Activated CD8-positive, alpha-beta memory T cell treated with anti-CD3 and anti-CD28 coated beads, Interleukin-2, amount 50 U/mL, for 24 hours (primary cell): ENCODE results near the gene THSD7B.
"Not testable (repeated sequence)": the region's sequence is repeated elsewhere in the genome, so short reads cannot be mapped to it uniquely, and the experiment has no call there.

Experiments used
- DNase-seq: peaks from one replicate; pipeline ENCODE4 v3.0.0-alpha.2; 2020; ENCODE audit errors: extremely low read depth

The THSD7B gene

GRCh38 chr2:136957044-136957443, 191.7 kb downstream of the THSD7B start:
- DNase-seq = no peak

- DNase-seq = no peak
These were observed 196.9 kb downstream of the THSD7B start for GRCh38 chr2:136962105-136962725.

- no peak for DNase-seq
These were observed 201.1 kb downstream of the THSD7B start for GRCh38 chr2:136966485-136966884.

GRCh38 chr2:136980303-136980702, 215.0 kb downstream of the THSD7B start:
- DNase-seq = no peak

DNA sequence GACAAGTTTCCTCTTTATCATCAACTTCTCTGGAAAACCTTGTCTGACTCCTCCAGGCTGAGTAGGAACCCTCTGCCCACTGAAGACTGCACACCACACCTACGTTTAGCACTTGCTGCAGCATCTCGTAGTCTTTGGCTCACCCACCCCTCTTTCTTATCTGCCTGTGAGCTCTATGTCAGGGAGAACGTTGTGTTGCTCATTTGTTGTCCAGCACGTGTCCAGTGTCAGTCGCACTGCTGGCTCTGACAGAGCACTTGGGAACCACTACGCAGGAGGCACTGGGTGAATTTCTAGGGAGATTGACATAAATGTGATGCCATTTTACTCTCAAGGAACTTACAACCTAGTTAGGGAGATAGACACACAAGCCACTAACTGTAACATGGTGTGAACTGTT, 216.3 kb downstream of the THSD7B start:
- not testable (repeated sequence) for DNase-seq

GRCh38 chr2:136985044-136985443, 219.7 kb downstream of the THSD7B start:
- no peak for DNase-seq

- no peak for DNase-seq
These were observed 221.4 kb downstream of the THSD7B start for GRCh38 chr2:136986605-136987221.

- no peak for DNase-seq
These were observed 225.0 kb downstream of the THSD7B start for GRCh38 chr2:136990316-136990715.

DNA sequence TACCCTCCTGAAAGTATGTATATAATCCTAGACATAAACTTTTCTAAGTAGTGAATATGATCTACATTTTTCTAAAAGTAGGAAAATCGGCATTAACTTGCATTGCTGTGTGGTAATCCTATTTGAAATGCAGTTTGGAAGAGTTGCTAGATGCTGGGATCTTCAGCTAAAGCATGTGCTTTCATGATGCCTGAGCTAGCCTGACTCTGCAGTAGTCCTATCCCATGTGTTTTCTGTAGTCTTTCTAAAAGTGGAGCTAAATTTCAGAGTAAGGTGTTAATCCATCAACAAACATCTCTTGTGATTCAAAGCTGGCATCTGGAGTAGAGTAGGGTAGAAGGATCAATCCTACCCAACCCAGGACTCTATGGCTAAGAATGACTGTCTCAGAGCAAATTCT, 229.4 kb downstream of the THSD7B start:
- DNase-seq = no peak

- no peak for DNase-seq
These were observed 232.2 kb downstream of the THSD7B start for GRCh38 chr2:136997557-136997956.

DNA sequence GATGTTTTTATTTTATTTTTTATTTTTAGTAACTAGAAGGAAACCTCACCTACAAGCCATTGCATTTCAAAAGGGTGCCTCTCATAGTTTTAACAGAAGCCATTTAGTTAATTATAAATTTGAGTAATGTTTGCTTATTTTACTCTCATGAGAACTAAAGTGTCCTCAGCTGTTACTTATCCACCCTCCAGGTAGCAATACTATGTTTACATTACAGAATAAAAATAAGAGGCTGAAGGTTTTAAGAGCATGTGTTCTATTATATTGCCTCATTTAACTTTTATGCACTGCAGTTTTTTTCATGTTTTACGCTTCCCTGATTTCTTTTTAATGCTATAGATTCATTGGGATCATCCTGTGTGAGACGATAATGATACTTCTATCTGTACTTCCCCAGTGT, 235.5 kb downstream of the THSD7B start:
- DNase-seq = no peak

DNA sequence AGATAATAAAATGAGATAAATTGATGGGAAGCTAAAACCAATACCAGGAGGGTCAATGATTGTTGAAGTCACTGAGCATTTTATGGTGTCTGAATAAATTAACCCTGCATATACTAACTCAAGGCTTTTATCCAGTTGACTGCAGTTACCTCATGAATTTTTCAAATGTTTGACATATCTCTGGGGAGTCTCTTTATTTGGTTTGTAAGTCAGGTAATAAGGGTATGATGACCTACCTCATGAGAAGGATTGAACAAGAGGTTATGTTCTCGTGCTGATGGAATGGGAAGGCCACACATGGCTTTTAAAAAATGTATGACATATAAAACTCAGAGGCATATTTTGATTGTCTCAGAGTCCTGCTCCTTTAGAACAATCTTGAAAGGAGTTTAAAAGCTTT, 237.6 kb downstream of the THSD7B start:
- DNase-seq = no peak

DNA sequence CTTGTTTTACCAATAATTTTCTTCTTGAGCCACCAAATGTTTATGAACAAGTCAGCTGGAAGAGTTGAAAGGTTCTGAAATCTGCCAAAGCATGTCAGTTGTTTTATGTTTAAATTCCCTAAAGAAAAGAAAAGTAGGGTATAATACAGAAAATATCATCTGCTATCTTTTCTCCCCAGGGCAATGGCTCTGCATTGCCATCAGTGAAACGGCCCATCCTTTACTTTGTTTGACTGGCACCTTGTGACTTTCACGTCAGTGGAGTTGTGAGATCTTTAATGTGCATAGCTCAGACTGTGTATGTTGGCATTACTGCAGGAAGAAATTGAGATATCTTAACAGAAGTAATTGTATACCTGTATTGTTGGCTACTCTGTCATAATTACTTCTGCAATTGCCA, 239.9 kb downstream of the THSD7B start:
- no peak for DNase-seq

DNA sequence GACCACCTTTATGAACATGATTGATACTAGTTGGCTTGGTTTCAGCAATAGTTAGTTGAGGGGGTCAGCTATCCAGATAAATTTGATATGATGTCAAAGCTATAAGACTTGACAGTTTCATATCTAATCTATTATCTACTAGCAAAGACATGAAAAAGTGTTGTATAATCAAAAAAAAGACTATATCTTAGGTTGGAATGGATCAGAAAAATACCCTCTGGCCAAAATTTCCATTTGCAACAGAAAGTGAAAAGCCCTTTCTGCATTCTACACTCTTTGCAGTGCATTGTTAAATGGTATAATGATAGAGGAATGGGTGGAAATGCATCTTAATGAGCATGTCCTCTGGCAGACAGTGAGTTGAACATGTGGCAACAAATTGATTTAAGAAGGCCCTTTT, 242.6 kb downstream of the THSD7B start:
- no peak for DNase-seq

DNA sequence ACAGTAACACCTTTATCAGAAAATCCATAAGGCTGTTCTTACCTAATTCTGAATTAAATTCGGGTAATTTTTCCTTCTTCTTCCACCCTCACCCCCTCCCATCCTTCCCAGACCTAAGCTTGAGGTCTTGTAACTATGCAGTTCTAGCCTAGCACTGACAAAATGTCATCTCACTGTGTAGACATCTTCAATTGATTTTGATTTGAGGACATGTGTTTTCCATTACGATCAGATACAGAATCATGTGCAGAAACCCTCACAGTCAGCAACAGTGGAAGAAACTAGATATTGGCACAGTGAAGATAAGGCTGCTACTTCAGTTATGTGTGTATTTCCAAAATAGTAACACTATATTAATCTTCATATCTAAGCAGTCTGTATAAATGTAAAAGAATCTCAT, 244.6 kb downstream of the THSD7B start:
- DNase-seq = no peak

DNA sequence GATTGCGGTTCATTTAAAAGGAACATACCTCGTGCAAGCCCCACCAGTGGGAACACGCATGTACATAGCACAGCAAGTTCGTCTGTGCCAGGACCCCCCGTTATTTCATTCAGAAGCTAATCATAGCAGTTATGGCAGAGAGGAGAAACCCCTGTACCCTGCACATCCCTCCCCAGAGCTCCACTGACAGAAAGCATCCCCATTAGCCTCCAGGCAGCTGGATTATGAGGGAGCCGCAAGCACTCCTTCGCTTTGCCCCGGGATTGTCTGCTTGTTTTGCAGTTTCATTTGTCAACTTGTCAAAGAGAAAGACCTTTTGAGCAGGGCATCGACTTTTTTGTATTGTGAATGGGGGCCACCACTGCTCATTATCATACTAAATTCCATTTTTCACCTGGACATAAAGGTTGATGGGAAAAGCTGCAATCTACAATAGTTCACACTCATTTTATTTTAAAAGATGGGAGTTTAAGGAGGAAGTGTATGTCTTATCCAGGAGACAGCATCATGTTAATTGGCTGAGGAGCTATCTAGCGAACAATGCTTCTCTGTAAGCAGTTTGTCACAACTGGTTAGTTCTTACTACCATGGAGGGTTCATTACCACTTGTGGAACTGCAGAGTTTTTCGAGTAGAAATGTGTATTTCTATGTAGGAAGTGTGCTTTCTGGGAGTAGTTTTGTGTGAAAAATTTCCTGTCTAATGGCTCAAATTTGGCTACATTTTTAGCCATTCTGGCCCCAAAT, 255.3 kb downstream of the THSD7B start:
- DNase-seq = no peak

- no peak for DNase-seq
These were observed 256.4 kb downstream of the THSD7B start for GRCh38 chr2:137021763-137022162.

DNA sequence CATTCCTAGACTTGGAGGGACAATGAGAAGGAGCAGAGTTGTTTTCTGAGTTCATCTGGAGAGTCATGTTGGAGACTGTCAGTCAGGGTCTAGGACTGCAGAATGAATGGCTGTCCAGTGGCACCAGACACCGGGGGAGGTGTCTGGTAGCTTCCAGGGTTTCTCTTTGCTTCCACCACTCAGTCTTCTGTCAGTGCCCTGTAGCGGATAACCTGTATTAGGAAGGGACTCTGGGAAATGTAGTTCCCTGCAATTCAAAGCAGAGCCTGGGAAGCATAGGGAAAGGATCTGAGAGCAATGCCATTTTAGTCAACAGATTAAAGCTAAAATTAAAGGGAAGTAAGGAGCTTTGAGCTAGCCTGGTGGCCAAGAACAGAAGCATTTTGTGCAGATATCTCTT, 257.9 kb downstream of the THSD7B start:
- no peak for DNase-seq

GRCh38 chr2:137031731-137032130, 266.4 kb downstream of the THSD7B start:
- no peak for DNase-seq

DNA sequence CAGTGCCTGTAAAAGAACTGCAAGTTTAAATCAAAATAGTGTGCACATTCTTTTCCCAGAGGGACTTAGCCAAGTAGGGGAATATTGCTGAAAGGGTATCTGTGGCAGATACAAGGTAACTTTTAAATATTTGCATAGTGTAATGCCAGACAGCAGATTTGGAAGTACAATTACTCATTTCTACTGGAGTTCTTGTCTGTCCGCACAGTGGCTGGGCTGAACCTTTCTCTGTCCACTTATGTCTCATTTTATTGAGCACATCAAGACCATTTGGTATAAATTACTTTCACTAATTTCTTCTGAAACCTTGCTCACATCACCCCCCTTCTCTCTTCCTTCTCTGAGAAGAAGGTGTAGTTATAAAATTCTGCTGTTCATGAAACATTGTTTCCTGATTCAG, 271.3 kb downstream of the THSD7B start:
- DNase-seq = no peak

DNA sequence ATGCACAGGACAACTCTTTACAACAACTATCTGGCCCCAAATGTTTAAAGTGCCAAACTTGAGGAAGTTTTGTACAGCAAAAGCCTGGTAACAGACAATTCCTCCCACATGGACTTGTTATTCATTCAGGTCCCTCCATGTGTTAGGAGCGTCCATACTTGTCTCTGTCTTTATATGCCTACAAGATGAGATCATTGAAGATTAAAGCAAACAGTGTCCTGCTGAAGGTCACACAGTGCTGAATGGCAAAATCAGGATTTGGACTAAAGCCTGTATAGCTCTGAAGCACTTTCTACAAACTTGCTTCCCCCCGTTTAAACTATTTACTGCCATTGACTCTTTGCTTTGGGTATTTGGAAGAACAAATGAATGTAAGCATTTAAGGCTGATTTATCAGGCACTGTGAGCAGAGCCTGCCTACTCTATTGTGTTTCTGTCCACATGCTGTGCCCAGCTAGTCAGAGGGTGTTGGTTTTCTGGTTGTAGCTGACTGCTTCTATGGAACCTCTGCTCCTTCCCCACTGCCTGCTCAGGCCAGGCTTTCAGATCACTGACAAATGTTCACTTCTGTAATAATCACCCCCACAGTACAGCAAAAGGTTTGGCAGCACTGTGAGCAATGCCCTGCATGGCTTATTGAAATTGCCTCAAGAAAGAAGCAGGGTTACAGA, 274.3 kb downstream of the THSD7B start:
- DNase-seq = no peak

DNA sequence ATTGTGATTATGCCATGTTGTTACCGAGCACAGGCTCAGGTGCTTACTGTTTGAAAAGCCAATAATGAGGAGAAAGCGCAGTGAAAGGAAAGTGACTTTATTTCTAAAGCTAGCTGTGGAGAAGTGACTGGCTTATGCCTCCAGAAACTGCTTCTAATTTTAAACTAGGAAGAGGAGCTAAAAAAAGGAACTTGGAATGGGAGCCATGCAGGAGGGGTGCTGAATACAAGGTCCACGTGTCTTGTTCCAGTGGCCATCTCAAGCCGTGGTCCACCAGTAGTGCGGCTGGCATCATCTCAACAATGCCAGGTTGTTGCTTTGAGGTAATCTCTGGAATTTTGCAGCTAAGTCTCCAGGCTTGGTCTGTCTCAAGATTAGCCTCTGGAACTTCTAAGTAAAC, 282.0 kb downstream of the THSD7B start:
- no peak for DNase-seq

DNA sequence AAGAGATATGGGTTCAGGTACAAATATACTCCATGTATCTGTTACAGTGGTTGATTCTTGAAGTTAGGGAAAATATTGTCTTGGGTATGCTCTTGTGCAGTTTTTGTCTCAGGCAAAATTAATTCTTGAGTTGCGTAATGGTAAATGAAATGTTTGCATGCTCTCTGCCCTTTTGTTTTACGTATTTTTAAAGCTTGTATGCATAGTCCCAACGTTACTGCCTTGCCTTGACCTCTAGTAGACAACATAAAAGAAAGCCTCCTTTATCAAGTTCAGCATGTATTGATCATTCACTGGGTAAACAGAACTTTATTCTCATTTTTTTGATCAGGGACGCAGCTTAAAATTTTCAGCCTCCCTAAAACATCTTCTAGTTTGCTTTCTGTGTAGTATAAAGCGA, 283.1 kb downstream of the THSD7B start:
- DNase-seq = no peak
